Neural cell (in vitro differentiated cells): ENCODE results near the gene YIF1B. TPM values are rescaled to one million over a fixed set of nuclear protein-coding genes. Genes with fewer than 3 reads are reported as not detected.

Source experiments
- H2AFZ ChIP-seq: fragments of 200-600, 300-800 bp; sonication (generic), shearing (Covaris generic); 2 replicates; pipeline ENCODE4 v1.6.0; 2014; ENCODE audit warnings: low read depth, mild to moderate bottlenecking, antibody characterized with exemption, low read length, moderate library complexity
- H3F3A ChIP-seq: fragments of 200-600 bp; shearing (Covaris generic); 2 replicates; pipeline ENCODE4 v1.6.1; 2016; ENCODE audit warnings: mild to moderate bottlenecking, moderate library complexity, mixed read lengths, antibody characterized with exemption, low read length; ENCODE audit not compliant: insufficient read depth, poor library complexity, severe bottlenecking
- H3K27ac ChIP-seq: fragments of 200-600, 300-800 bp; sonication (generic), shearing (Covaris generic); 2 replicates; pipeline ENCODE4 v1.5.1; 2014; ENCODE audit warnings: mild to moderate bottlenecking, low read length, moderate library complexity
- H3K27me3 ChIP-seq: fragments of 300-800, 200-600 bp; sonication (generic), shearing (Covaris generic); 2 replicates; pipeline ENCODE4 v1.6.0; 2014; ENCODE audit warnings: mild to moderate bottlenecking, low read depth, low read length, moderate library complexity; ENCODE audit not compliant: insufficient read depth
- H3K36me3 ChIP-seq: fragments of 300-800, 200-600 bp; sonication (generic), shearing (Covaris generic); 2 replicates; pipeline ENCODE4 v1.5.1; 2014; ENCODE audit warnings: mild to moderate bottlenecking, antibody characterized with exemption, low read length, moderate library complexity; ENCODE audit not compliant: insufficient read depth
- H3K4me2 ChIP-seq: fragments of 300-800, 200-600 bp; sonication (generic), shearing (Covaris generic); 2 replicates; pipeline ENCODE4 v1.6.0; 2014; ENCODE audit warnings: mild to moderate bottlenecking, low read length
- H3K4me3 ChIP-seq: fragments of 300-800, 200-600 bp; sonication (generic), shearing (Covaris generic); 2 replicates; pipeline ENCODE4 v1.5.1; 2014; ENCODE audit warnings: mild to moderate bottlenecking, low read length, moderate library complexity
- H3K79me2 ChIP-seq: fragments of 200-600 bp; shearing (Covaris generic); replicated peaks from 2 replicates; pipeline ENCODE4 v1.6.0; 2014; ENCODE audit warnings: mild to moderate bottlenecking, low read length, moderate library complexity; ENCODE audit not compliant: insufficient read depth
- H3K9ac ChIP-seq: fragments of 300-800, 200-600 bp; sonication (generic), shearing (Covaris generic); 2 replicates; pipeline ENCODE4 v1.6.1; 2016; ENCODE audit warnings: mild to moderate bottlenecking, low read length, mixed read lengths
- H3K9me2 ChIP-seq: fragments of 200-600 bp; shearing (Covaris generic); 2 replicates; pipeline ENCODE4 v1.6.1; 2016; ENCODE audit warnings: mild to moderate bottlenecking, low read length, mixed read lengths; ENCODE audit not compliant: insufficient read depth
- H3K9me3 ChIP-seq: fragments of 200-600, 300-800 bp; sonication (generic), shearing (Covaris generic); 2 replicates; pipeline ENCODE4 v1.6.1; 2016; ENCODE audit warnings: mild to moderate bottlenecking, mixed run types, low read length, moderate library complexity, mixed read lengths
- H4K20me1 ChIP-seq: fragments of 200-600 bp; shearing (Covaris generic); 2 replicates; pipeline ENCODE4 v1.6.1; 2016; ENCODE audit warnings: mild to moderate bottlenecking, mixed run types; ENCODE audit not compliant: insufficient read depth
- EP300 ChIP-seq: fragments of 450-650 bp; conservative IDR thresholded peaks from 2 replicates; pipeline ENCODE4 v1.6.1; 2014; ENCODE audit warnings: antibody characterized with exemption, mild to moderate bottlenecking, moderate library complexity; ENCODE audit not compliant: poor library complexity, severe bottlenecking
- EZH2 ChIP-seq: fragments of 200-600, 300-800 bp; shearing (Covaris generic), sonication (generic); IDR thresholded peaks from 2 replicates; pipeline ENCODE4 v1.6.1; 2014; ENCODE audit warnings: antibody characterized with exemption, low read length, borderline replicate concordance, mild to moderate bottlenecking; ENCODE audit not compliant: insufficient read depth, poor library complexity, severe bottlenecking
- MXI1 ChIP-seq: fragments of 450-650 bp; conservative IDR thresholded peaks from 2 replicates; pipeline ENCODE4 v1.6.1; 2014; ENCODE audit warnings: antibody characterized with exemption, mild to moderate bottlenecking; ENCODE audit not compliant: poor library complexity, severe bottlenecking
- POLR2AphosphoS5 ChIP-seq: IDR thresholded peaks from 2 replicates; pipeline ENCODE4 v1.6.1; 2012
- RAD21 ChIP-seq: fragments of 450-650 bp; conservative IDR thresholded peaks from 2 replicates; pipeline ENCODE4 v1.6.1; 2014; ENCODE audit warnings: antibody characterized with exemption, mild to moderate bottlenecking, moderate library complexity
- SMC3 ChIP-seq: fragments of 450-650 bp; conservative IDR thresholded peaks from 2 replicates; pipeline ENCODE4 v1.6.1; 2014; ENCODE audit warnings: antibody characterized with exemption, mild to moderate bottlenecking, moderate library complexity; ENCODE audit not compliant: poor library complexity
- TAF1 ChIP-seq: IDR thresholded peaks from 2 replicates; pipeline ENCODE4 v1.6.1; 2012; ENCODE audit warnings: low read depth
- polyA plus RNA-seq: library from polyadenylated mRNA; depleted of rRNA; stranded (reverse); fragments of >200 nt; gene quantifications from 2 replicates; pipeline ENCODE4 v1.2.3, GENCODE V29; 2014
- TF ChIP-seq, protein P1 (sequence below): fragments of 450-650 bp; IDR thresholded peaks from 2 replicates; pipeline ENCODE4 v1.5.1; 2014; ENCODE audit warnings: antibody characterized with exemption, mild to moderate bottlenecking, moderate library complexity; ENCODE audit not compliant: poor library complexity, severe bottlenecking
- TF ChIP-seq, protein P2 (sequence below): IDR thresholded peaks from 2 replicates; pipeline ENCODE4 v1.6.1; 2012; ENCODE audit warnings: borderline replicate concordance

The YIF1B gene
- polyA plus RNA-seq, 1 donor from 2014 or later, result 84.0 TPM

DNA sequence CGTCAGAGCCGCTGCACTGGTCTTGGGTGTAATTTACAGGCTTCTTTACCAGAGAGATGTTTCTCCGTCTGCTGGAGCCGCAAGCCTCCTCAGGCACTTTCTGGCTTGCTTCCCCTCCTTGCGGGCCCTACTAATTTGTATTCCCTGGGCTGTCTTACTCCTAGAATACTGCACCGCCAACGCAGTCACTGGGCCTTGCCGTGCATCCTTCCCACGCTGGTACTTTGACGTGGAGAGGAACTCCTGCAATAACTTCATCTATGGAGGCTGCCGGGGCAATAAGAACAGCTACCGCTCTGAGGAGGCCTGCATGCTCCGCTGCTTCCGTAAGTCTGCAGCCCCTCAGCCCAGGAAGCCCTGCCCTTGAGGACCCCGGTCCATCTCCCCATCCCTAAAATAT, 25.8 kb downstream of the YIF1B start:
- Histone ChIP-seq H3K9ac (no peak overlapping the region), H3K4me2 (no peak overlapping the region), H3K9me2 (no peaks in the 10 kb centered on the region), H4K20me1 (no peaks in the 10 kb centered on the region), H3K36me3 (peaks cover 12% of the 10 kb centered on the region), H3K27ac (no peak overlapping the region), H3K4me3 (no peak overlapping the region), H2AFZ (no peak overlapping the region), H3K9me3 (no peaks in the 10 kb centered on the region), H3K79me2 (no peaks in the 10 kb centered on the region), H3K27me3 (no peaks in the 10 kb centered on the region), H3F3A (no peaks in the 10 kb centered on the region)
- TF ChIP-seq, protein P1, sequence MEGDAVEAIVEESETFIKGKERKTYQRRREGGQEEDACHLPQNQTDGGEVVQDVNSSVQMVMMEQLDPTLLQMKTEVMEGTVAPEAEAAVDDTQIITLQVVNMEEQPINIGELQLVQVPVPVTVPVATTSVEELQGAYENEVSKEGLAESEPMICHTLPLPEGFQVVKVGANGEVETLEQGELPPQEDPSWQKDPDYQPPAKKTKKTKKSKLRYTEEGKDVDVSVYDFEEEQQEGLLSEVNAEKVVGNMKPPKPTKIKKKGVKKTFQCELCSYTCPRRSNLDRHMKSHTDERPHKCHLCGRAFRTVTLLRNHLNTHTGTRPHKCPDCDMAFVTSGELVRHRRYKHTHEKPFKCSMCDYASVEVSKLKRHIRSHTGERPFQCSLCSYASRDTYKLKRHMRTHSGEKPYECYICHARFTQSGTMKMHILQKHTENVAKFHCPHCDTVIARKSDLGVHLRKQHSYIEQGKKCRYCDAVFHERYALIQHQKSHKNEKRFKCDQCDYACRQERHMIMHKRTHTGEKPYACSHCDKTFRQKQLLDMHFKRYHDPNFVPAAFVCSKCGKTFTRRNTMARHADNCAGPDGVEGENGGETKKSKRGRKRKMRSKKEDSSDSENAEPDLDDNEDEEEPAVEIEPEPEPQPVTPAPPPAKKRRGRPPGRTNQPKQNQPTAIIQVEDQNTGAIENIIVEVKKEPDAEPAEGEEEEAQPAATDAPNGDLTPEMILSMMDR, result no peak
- no peak for TF ChIP-seq MXI1

DNA sequence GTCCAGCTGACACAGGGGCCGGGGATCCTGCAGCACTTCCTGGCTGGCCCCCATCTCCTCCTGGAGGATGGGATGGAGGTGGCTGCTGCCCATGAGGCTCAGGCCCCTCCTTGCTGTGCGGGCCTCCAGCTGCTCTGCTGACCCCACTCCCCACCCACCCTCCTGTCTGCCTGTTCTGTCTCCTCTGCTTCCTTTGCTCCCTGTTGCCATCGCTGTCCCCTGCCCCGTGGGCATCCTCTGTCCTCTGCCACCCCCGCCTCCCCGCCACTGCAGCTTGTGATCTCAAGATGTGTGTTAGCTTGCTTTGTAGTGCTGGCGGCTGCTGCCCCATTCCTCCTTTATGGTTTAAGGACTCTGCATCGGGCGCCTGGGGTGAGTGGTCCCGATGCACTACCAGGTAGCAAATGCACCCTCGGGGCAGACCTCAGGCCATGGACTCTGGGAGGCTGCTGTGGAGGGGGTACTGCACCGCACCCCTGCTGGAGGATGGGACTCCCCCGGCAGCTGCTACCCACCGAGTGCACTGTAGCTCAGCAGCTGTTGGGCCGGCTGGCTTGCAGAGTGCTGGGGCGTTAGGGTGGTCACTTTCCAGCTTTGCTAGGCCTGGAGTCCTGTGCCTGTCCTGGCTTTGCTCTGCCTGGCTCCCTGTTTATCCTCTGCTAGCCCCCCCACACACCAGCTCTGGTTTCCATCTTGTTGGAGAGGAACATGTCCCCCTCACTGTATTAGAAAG, 27.5 kb downstream of the YIF1B start:
- Histone ChIP-seq H3K36me3 (peaks cover 12% of the 10 kb centered on the region), H3K9ac (no peak overlapping the region), H3K9me2 (no peaks in the 10 kb centered on the region), H3K9me3 (no peaks in the 10 kb centered on the region), H4K20me1 (no peaks in the 10 kb centered on the region), H3K4me3 (no peak overlapping the region), H3K4me2 (no peak overlapping the region), H3K27me3 (no peaks in the 10 kb centered on the region), H2AFZ (no peak overlapping the region), H3K79me2 (no peaks in the 10 kb centered on the region), H3K27ac (no peak overlapping the region), H3F3A (no peaks in the 10 kb centered on the region)
- no peak for TF ChIP-seq EZH2
- no peak for TF ChIP-seq EP300
- no peak for TF ChIP-seq MXI1
- no peak for TF ChIP-seq SMC3
- TF ChIP-seq, protein P2, sequence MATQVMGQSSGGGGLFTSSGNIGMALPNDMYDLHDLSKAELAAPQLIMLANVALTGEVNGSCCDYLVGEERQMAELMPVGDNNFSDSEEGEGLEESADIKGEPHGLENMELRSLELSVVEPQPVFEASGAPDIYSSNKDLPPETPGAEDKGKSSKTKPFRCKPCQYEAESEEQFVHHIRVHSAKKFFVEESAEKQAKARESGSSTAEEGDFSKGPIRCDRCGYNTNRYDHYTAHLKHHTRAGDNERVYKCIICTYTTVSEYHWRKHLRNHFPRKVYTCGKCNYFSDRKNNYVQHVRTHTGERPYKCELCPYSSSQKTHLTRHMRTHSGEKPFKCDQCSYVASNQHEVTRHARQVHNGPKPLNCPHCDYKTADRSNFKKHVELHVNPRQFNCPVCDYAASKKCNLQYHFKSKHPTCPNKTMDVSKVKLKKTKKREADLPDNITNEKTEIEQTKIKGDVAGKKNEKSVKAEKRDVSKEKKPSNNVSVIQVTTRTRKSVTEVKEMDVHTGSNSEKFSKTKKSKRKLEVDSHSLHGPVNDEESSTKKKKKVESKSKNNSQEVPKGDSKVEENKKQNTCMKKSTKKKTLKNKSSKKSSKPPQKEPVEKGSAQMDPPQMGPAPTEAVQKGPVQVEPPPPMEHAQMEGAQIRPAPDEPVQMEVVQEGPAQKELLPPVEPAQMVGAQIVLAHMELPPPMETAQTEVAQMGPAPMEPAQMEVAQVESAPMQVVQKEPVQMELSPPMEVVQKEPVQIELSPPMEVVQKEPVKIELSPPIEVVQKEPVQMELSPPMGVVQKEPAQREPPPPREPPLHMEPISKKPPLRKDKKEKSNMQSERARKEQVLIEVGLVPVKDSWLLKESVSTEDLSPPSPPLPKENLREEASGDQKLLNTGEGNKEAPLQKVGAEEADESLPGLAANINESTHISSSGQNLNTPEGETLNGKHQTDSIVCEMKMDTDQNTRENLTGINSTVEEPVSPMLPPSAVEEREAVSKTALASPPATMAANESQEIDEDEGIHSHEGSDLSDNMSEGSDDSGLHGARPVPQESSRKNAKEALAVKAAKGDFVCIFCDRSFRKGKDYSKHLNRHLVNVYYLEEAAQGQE, result no peak
- TF ChIP-seq, protein P1, result no peak
- TF ChIP-seq RAD21, result no peak
- no peak for TF ChIP-seq POLR2AphosphoS5
- TF ChIP-seq TAF1, result no peak
